Epidermal melanocyte (primary cell): Measurements from ENCODE around the gene TRERF1.
A peak's percentile ranks its signal among the peaks of the same experiment; 100 is the strongest.
"Not testable (repeated sequence)": the region's sequence is repeated elsewhere in the genome, so short reads cannot be mapped to it uniquely, and the experiment has no call there.

Experiments used
- DNase-seq: peaks from one replicate; pipeline ENCODE4 v3.0.0; 2011; ENCODE audit warnings: low spot score; ENCODE audit not compliant: insufficient read length

Gene TRERF1, protein sequence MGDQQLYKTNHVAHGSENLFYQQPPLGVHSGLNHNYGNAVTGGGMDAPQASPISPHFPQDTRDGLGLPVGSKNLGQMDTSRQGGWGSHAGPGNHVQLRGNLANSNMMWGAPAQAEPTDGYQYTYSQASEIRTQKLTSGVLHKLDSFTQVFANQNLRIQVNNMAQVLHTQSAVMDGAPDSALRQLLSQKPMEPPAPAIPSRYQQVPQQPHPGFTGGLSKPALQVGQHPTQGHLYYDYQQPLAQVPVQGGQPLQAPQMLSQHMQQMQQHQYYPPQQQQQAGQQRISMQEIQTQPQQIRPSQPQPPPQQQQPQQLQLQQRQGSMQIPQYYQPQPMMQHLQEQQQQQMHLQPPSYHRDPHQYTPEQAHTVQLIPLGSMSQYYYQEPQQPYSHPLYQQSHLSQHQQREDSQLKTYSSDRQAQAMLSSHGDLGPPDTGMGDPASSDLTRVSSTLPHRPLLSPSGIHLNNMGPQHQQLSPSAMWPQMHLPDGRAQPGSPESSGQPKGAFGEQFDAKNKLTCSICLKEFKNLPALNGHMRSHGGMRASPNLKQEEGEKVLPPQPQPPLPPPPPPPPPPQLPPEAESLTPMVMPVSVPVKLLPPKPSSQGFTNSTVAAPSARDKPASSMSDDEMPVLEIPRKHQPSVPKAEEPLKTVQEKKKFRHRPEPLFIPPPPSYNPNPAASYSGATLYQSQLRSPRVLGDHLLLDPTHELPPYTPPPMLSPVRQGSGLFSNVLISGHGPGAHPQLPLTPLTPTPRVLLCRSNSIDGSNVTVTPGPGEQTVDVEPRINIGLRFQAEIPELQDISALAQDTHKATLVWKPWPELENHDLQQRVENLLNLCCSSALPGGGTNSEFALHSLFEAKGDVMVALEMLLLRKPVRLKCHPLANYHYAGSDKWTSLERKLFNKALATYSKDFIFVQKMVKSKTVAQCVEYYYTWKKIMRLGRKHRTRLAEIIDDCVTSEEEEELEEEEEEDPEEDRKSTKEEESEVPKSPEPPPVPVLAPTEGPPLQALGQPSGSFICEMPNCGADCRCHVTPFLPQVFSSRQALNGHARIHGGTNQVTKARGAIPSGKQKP (N-terminal part only)

DNA sequence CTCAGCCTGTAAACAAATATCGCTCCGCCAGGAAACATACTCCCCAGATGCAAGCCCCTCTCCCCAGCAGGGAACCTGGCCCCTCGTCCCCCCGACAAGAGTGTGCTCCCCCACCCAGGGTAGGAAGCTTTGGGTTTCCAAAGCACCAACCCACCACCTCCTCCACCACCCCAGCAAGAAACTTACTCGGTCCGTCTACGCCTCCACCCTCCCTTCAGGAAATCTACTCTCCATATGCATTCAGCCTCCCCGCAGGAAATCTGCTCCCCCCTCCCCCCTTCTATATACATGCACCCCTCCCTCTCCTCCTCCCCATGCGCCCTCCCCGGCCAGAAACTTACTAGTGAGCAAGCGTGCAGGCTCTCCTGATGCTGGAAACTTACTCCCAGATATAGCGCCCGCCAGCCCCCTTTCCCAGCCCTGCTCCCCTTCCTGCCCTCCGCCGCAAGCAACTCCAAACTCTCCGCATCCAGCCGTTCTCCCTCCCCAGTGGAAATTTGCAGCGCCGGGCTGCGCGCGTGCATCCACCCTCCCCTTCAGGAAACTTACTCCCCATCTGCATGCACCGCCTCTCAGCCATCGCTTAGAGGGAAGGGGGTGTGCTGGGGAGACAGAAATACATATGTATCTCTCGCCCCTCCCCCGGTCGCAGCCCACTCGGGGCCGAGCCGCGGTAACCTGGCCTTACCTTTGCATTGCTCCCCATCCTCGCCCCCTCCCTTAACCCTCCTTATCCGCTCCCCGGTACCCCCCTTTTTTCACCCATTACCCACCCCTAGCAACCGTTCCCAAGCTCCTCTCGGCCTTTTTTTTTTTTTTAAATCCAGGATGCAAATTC is at the start of gene TRERF1:
TRERF1 (minus strand) TSS at position 594 of the 838 bp plus-strand sequence. CDS start 182,336 bp downstream, outside the sequence.
- no peak for DNase-seq

DNA sequence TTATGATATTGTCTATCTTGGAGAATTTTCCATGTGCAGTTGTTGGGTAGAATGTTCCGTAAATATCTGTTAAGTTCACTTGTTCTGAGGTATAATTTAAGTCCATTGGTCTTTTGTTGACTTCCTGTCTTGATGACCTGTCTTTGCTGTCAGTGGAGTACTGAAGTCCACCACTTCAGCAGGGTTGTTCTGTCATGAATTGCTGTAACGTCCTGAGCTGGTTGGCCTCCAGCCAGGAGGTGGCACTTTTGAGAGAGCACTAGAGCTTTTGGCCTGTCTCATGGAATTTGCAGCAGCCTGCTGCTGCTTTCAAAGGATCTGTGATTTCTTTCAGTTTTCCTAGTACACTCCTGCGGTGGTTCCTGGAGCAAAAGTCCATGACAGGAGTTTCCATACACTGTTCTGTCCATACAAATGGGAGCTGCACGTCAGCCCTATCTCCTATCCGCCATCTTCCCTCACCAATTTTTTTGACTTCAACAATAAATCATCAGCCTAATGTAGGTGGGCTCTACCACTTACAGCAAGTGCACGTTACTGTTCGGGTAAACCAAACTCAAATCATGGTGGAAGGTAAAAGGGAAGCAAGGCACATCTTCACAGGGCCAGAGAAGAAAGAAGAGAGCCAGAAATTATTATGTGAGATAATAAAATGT is 46.9 kb upstream of the TRERF1 start:
- no peak for DNase-seq

DNA sequence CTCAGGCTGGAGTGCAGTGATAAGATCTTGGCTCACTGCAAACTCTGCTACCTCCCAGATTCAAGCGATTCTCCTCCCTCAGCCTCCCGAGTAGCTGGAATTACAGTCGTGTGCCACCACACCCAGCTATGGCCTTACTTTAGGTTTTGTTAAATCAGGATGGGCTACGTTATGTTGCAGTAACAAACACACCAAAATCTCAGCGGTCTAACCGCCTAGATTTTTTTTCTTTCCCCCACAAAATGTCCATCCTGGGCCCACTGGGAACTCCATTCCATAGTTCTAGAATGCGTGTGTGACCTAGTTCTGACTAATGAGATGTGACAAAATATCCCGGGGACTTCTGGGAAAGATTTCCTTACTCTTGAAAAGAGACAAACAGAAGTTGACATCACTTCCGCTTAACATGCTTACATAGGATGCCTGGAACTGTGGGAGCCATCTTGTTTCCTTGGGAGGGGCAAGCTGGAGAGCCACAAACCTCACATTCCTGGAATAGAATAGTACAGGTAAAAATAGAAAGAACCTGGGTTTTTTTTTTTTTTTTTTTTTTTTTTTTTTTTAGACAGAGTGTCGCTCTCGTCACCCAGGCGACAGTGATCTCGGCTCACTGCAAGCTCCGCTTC is 42.3 kb upstream of the TRERF1 start:
- no peak for DNase-seq

DNA sequence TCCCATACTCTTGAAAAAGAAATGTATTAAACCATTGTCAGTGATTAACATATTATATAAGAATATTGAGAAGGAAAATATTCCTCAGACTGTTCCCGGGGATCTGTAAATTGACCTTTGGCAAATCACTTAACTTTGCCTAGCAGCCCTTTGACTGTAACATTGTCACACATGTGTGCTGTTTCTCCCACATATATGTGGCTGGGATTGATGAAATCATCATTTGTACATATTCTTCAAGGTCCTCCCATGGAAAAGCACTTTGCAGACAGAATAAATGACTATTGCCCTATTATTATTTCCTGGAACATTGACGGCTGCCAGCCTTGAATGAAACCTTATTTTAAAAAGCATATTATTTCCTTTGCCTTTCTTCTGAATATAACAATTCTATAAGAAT is 36.4 kb upstream of the TRERF1 start:
- no peak for DNase-seq

DNA sequence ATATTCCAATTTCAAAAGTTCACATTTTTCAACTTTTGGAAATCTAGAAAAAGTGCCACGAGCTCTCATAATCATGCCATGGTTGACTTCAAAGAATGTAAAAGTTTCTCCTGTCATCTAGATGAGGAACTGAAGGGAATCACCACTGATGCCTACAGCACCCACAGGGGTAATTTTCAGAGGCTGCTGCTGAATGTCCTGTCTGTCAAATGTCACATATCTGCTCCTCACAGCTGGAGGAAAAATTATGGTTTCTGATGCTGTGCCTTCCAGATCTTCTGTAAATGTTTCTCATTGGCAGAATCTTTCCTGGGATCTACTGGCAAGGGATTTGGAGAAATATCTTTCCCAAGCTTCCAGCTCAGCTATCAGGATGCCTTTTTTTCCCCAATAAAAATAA is 32.5 kb upstream of the TRERF1 start:
- no peak for DNase-seq

DNA sequence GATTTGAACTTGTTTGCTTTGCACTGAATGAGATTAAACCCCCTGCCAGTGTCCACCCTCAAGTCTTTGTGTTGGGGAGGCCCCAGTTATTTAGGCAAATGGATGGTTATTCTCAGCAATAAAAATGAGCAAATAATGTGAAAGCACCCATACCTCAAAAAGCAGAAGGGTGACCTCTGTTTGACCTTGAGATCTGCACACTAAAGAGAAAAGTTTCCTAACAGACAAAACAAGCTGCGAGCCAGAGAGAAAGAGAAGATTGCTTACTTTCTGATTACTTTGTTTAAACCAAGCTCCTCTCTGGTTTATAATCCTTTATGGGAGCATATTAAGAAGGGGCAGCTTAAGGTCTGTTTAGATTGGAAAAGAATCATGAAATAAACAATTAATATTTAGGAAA is 30.4 kb upstream of the TRERF1 start:
- DNase-seq: no peak

DNA sequence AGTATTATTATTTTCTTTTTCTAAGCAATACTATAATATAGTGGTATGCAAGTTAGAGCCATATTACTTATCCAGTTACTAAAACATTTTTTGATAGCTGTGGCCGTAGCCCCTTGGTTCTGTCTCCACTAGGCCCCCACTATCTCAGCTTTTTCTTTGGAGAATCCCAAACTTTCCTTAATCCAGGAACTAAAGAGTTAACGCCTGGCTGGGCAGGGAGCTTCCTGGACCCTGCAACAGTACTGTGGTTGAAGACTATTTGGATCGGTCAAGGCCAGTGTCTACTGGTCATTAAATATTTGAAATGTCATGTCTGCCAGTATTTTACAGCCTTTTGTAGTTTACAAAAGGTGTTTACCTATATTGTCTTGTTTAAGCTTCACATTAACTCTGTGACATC is 20.0 kb upstream of the TRERF1 start:
- DNase-seq: no peak

DNA sequence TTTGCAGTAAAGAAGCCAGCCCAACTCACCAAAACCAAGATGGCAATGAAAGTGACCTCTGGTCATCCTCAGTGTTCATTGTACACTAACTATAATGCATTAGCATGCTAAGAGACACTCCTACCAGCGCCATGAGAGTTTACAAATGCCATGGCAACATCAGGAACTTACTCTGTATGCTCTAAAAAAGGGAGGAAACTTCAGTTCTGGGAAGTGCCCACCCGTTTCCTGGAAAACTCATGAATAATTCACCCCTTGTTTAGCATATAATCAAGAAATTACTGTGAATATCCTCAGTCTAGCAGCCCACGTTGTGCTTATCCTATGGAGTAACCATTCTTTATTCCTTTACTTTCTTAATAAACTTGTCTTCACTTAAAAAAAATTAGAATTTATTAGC is 19.4 kb upstream of the TRERF1 start:
- no peak for DNase-seq

DNA sequence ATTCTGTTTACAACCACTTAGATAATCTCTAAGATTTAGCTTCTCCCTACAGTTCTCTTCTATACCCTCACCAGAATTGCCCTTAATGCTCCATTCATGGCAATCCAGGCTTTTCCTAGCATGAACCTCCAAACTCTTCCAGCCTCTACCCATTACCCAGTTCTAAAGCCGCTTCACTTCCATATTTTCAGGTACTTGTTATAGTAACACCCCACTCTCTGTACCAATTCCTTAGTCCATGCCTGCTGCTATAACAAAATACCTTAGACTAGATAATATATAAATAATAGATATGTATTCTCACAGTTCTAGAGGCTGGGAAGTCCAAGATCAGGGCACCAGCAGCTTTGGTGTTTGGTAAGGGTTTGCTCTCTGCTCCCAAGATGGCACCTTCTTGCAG is 16.5 kb upstream of the TRERF1 start:
- DNase-seq: no peak

DNA sequence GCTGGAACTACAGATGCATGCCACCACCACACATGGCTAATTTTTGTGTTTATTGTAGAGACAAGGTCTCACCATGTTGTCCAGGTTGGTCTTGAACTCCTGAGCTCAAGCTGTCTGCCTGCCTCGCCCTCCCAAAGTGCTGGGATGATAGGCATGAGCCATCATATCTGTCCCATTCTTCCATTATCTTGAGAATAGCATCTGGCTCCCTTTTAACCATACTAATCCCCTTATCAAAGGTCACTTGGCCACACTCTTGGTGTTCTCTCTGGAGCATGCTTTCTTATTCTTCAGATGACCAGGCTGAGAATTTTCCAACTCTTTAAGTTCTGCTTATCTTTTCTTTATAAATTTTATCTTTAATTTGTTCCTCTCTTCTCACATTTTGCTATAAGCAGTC is 15.9 kb upstream of the TRERF1 start:
- no peak for DNase-seq

DNA sequence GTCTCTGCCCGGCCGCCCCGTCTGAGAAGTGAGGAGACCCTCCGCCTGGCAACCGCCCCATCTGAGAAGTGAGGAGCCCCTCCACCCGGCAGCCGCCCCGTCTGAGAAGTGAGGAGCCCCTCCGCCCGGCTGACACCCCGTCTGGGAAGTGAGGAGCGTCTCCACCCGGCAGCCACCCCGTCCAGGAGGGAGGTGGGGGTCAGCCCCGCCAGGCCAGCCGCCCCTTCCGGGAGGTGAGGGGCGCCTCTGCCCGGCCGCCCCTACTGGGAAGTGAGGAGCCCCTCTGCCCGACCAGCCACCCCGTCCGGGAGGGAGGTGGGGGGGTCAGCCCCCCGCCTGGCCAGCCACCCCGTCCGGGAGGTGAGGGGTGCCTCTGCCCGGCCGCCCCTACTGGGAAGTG is 14.7 kb upstream of the TRERF1 start:
- DNase-seq: not testable (repeated sequence)

DNA sequence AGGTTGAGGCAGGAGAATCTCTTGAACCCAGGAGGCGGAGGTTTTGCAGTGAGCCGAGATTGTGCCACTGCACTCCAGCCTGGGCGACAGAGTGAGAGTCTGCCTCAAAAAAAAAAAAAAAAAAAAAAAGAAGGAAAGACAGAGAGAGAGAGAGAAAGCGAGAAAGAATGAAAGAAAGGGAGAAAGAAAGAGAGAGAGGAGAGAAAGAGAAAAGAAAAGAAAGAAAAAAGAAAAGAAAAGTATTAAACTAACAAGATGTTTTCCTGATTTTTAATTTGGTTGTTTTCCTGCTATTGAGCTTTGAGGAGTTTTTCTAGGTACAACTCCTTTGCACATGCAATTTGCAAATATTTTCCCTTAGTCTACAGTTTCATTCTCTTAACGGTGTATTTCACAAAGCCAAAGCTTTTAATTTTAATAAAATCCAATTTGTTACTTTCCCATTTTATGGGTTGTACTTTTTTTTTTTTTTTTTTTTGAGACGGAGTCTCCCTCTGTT is 10.8 kb upstream of the TRERF1 start:
- DNase-seq: no peak

DNA sequence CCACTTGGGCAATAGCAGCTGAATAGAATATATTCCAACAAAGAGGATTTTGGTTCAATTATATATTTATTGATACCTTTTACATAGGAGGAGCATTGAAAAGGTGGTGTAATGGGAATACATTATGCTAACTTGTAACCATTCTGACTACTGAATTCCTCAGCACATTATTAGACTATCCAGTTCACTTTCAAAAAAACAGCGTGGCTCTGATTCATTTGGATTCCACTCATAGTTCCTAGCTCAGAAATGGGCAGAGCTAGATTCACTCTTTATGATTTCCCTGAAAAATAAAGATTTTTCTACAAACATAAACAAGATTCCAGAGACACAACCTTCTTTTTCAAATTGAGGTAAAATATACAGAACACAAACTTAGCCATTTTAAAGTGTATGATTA is 9.2 kb upstream of the TRERF1 start:
- DNase-seq: no peak

DNA sequence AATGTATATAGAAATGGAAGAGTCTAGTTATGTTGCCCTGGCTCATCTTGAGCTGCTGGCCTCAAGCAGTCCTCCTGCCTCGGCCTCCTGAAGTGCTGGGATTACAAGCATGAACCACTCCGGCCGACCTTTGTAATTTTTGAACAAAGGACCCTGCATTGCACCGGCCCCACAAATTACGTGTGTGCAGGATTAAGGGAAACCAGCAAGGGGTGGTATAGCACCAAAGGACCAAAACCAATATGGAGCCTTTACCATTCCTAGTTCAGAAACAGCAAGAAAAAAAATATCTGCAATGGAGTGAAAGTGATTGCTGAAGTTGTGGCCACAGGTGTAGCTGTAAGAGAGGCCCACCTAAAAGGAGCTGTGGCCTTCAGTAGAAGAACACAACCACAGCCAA is 8.2 kb upstream of the TRERF1 start:
- DNase-seq: no peak

DNA sequence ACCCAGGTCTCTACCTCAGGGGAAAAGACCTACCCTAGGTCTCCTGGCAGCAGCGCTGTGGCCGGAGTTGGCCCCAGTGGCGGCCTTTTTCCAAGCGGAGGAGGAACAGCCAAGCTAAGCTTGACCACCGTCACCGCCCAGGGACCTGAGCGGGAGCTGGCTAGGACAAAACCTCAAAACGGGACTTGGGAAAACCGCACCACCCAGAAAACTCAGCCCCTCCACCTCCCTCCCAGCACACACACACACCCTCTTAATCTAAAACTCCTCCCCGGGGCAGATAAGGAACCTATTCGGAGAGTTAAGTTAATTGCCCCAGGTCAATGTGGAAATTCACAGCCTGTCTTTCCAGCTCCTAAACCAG is 2.7 kb upstream of the TRERF1 start:
- DNase-seq: no peak

DNA sequence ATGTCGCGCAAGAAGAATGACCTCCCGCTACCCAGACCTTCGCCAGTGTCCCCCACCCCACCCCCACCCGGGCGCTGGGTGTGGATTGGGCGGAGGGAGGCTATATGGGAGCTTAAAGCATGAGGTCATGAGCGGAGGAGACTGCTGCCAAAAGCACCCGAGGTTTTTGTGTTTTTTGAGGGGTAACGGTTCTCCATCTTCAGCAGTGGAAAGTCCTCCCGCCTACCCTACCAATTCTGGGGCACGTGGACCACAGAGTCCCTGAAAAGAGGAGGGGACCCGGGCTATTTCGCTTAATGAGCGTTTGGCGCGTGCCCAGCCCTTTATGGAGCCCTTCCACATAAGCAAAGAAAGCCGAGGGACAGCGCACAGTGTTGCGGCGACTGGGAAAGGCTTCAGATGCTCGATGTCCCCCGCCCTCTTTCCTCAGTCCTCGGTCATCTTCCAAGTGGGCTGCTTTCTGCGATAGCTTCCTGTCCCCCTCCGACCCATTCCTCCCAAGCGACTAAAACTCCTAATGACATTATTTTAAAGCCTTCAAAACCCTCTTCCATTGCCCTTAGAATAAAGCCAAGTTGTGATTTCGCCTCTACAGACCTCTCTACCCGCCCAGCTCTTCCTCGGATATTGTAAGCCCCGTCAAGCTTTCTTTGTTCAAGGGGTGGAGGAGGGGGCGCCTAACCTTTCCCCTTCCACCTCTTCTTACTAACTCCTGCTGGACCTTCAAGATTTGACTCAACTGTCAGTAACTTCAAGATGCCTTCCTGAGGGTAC is 2.1 kb upstream of the TRERF1 start:
- no peak for DNase-seq

DNA sequence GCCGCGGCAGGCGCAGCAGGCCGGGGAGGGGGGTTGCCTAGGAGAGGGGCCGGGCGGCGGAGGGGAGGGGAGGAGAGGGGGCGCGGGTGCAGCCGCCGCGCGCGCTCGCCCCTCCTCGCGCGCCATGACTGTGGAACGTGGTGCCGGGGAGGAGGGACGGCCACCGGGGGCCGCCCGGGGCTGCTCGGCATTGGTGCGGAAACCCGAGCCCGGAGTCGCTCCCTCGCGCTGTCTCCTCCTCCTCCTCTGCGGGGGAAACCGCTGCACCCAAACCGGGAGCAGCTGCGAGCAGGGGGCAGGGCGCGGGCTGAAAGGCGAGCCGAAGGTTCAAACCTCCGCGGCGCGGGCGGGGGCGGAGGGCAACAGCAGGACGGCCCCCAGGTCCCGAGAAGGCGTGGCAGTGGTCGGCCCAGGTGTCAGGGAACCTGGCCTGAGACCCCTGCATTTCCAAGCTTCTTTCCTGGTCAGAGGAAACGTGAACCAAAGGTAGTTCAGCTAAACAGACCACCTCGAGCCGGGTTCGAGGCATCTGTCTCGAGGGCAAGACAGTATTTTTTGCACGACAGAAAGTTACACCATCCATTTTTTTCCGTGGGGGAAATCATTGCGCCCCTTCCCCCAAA is 1.4 kb upstream of the TRERF1 start:
- DNase-seq: peak; percentile 80

DNA sequence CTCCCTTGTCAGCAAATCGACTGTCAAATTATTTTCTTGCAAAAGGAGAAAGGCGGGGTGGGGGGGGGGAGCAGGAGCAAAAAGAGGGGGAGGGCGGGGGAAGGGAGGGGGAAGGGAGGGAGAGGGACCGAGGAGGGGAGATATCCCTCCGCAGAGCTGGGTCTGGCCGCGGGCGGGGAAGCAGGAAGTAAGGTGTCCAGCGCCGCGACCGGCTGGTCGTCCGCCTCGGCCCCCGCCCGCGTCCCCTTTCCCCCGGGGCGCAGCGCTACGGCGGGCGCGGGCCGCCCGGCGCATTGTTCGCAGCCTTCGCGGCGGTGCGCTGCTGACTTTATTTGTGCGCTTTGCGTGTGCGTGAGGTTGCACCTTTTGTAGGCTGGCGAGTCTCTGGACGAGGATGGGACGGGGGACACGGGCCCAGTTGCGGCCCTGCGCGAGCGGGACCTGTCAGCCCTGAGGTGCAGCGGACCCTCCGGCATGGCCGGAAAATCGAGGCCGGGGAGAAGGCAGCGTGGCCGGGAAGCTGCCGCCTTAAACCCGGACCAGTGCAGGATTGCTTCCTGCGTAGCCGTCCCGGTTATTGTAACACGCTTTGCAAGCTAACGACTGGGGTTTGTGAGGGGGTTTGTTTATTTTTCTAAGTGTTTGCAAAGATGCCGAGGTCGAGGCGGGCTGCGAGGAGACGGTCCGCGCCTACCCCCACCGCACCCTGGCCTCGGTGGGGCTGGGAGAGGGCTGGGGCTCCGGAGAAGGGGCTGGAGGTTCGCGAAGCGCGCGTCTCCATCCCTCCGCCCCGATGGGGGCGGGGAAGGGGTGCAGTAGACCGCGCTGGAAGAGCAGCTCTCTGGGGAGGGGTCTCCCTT is 675 bp upstream of the TRERF1 start:
- DNase-seq: no peak
